Stimulated activated CD4-positive, alpha-beta T cell treated with anti-CD3 and anti-CD28 coated beads, Interleukin-4, amount 100 ng/mL, for 4 hours (primary cell): ENCODE measurements around the gene CDK14.

ENCODE experiments used
- DNase-seq, 2 experiments: peaks; one replicate each; pipeline ENCODE4 v3.0.0-alpha.2; 2020

CDK14 gene

DNA sequence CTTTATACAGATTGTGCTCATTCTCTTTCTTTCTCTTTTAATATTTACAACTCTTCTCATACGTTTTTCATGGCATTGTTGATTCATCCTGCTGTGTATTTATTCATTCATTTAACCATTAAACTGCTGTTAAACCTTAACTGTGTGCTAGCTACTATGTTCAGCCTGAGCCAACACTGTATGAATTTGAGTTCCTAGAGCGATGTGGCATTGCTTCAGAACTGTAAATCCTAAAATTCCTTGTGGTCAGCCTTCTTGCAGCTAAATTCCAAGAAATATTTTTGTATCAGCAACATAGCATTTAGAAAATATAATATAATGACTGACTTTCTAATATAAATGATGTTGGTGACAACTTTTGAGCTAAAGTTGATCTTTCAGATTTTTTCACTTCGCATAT is 483.4 kb downstream of the CDK14 start:
- DNase-seq = no peak

GRCh38 chr7:91080351-91080750 is 484.2 kb downstream of the CDK14 start:
- DNase-seq = no peak

GRCh38 chr7:91082038-91082437 is 485.9 kb downstream of the CDK14 start:
- DNase-seq = no peak

GRCh38 chr7:91082852-91083495 is 486.9 kb downstream of the CDK14 start:
- DNase-seq = no peak

GRCh38 chr7:91083855-91084644 is 487.9 kb downstream of the CDK14 start:
- DNase-seq = peak in 1 of 2 experiments; percentile 27

- peak in 1 of 2 experiments; percentile 12 for DNase-seq
Measured at GRCh38 chr7:91085175-91085574, 489.1 kb downstream of the CDK14 start.

DNA sequence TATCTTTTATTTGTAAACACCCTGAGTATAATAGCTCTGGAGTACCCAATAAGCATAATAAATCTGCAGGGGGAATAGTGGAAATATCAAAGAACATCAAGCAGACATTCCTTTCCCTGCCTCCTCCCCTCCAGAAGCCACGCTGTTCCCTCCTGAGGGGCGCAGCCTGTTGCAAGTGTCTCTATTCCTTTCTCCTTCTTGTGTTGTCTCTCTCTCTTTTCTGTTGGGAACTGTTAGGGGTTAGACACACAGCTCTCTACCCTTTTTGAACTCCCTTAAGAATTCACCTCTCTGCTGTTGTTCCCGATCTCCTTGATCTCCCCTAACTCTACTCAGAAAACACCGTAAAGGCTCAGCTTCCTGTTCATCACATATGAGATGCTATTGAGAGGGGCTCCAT is 490.1 kb downstream of the CDK14 start:
- no peak for DNase-seq

DNA sequence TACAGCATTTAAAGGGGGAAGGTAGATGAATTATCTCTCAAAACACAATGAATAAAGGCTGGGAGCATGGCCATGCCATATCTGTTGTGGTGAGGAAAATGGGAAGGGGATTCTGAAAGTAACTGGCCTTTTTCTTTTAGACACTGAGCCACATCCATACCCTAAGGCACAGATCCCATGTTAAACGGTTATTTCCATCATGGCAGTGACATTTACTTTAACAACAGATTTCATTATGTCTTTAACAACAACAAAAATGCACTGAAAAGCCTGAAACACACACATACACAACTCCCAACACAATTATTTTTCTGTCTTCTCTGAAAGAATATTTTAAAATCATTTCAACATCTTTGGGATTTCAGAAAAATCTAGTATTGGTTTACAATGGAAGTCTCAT is 492.0 kb downstream of the CDK14 start:
- no peak for DNase-seq

GRCh38 chr7:91088691-91089090 is 492.6 kb downstream of the CDK14 start:
- DNase-seq = no peak

GRCh38 chr7:91089382-91089963 is 493.4 kb downstream of the CDK14 start:
- no peak for DNase-seq

DNA sequence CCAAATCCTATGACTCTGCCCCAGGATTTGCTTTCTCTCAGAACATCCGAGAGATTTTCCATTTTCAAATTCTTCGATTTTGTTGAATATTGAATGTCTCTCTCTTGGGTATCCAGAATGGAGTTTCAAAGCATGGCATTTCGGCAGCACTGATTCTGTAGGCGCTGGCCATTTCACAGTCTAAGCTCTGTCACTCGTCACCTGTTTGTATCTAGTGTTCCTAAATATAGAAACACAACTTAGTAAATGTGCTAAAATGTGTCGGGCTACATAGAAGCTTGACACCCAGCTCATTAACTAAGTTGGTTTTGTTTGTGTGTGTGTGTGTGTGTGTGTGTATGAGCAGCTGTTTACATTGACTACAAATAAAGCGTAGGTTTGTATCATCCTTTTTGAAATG is 494.6 kb downstream of the CDK14 start:
- DNase-seq = no peak

DNA sequence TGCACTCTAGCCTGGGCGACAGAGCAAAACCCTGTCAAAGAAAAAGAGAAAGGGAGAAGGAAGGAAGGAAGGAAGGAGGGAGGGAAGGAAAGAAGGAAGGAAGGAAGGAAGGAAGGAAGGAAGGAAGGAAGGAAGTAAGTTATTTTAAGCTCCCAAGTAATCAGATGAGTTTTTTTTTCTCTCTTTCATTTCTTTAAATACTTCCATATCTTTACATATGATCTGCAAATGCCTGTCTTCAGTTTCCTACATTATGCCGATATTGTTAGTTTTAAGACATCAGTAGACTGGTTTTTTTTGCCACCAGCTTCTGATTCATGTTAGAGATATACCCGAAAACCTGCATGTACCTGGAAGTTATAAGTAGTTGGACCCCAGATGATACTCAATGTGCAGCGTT is 495.5 kb downstream of the CDK14 start:
- no peak for DNase-seq

- no peak for DNase-seq
Measured at GRCh38 chr7:91093181-91093580, 497.1 kb downstream of the CDK14 start.

DNA sequence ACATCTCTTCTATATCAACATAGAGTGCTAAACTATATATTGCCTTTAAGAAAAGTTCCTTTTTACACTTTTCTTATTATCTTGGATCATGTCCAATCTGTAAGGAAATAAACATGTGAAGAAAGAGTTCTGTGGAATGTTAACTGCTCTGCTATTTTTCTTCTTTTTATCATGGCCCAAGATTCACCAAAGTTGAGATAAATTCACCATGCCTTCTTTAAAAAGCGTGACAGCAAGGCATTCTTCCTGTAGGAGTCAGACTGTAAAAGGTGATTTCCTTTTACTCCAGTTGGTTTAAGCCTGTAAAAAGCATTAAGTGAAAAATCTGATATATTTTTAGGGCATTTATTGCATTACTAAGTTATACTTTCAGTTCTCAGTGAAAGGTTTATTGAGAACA is 502.4 kb downstream of the CDK14 start:
- DNase-seq = no peak

GRCh38 chr7:91103363-91103762 is 507.2 kb downstream of the CDK14 start:
- no peak for DNase-seq

DNA sequence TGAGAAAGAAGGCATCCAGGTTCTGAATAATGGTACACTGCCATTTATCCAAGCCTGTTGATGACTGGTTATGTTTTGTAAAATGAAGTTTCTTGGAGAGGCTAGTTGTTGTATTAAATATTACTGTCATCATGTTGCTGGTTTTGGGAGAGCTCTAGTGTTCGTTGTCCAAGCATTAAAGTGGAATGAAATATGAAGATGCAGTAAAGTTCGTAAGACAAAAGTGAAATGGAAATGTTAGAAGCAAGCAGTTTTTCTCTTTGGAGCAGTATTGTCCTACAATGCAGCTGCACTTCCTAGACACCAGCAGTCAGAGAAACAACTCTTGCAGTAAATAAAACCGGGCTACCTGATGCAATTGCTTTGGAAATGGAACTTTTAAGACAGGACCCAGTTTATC is 511.3 kb downstream of the CDK14 start:
- DNase-seq = no peak

DNA sequence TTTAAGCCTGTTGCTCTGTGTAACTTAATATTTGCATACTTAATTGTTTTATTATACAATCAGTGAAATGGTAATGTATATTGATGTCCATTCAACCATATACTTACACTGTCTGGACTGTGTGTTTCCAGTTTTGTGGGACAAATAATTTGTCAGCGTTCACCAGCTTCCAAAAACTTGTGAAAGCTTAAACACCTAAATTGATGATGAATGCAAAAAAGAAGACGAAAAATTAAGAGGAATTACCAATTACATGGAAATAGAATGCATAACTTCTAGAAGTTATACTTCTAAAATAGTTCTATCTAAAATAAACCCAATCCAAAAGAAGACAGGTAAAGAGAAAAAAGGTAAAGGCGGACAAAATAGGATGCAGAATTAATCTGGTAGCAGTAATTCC is 513.1 kb downstream of the CDK14 start:
- DNase-seq = no peak

DNA sequence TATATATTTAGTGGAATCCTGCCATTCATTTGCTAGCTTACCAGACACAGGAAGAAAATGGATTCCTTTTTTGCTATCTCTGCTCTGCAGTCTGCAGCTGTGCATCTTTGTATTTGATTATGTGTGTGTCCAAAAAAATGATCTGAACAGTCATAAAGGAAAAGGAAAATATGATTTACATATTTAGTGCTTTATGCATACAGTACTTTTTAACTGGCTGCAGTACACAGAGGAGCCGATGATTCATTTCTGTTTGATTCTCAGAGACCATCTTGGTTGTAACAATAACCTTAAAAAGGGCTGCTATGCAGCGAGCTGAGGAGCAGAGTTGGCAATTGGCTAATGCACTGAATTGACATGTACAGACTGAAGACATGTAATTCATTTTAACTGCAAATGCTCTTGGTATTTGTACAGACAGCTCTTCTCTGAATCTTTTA is 516.8 kb downstream of the CDK14 start:
- no peak for DNase-seq

- no peak for DNase-seq
Measured at GRCh38 chr7:91114232-91114631, 518.1 kb downstream of the CDK14 start.

DNA sequence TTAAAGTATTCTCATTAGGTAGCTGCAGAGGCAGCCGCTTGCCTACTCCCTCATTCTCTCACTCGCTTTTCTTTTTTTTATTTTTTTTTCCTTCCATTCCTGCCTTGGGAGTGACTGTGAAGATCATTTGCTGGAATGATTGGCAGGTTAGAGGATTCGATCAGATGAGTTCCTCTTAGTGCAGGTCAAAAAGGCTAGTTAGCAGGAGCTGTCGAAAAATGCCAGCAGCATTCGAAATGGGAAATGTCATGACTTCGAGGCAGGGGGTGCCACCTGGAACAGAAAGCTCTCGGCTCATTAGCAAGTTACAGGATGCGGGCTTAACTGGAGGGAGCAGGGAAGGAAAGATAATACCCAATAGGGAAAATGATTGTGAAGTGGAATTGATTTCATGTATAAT is 530.6 kb downstream of the CDK14 start:
- DNase-seq = no peak

DNA sequence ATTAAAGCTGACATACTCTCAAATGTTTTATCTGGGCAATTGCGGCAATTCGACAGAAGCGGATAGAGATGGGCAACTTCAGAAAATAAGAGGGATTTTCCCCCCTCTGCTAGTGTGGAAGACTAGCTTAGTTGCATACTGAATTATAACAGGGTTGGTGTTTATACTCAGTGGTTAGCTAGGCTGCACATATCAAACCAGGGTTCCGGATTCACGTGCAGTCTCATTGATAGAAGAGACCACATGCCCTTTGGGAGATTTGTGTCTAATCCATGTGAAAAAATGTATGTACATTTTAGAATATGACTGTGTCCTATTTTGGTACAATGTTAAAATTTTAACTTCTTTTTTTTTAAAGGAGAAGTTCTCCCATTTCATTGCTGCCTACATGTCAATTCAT is 531.2 kb downstream of the CDK14 start:
- no peak for DNase-seq

DNA sequence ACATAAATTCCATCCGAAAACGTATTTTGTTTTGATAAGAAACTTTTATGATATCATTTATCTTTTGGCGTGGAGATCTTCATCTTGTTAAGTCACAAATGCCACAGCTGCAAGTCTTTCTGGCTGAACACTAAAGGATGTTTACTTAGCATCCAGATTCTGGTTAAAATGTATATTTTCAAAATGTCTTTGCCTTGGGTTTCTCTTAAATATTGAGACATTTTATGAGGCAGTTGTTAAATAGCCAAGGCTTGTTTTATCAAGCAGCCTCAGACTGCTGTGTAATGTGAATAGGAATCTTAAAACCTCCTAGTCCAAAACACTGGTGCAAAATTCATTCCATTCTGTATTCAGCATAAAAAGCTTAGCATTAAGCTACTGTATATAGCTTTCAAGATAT is 531.8 kb downstream of the CDK14 start:
- no peak for DNase-seq

GRCh38 chr7:91128683-91129348 is 532.7 kb downstream of the CDK14 start:
- DNase-seq = no peak

DNA sequence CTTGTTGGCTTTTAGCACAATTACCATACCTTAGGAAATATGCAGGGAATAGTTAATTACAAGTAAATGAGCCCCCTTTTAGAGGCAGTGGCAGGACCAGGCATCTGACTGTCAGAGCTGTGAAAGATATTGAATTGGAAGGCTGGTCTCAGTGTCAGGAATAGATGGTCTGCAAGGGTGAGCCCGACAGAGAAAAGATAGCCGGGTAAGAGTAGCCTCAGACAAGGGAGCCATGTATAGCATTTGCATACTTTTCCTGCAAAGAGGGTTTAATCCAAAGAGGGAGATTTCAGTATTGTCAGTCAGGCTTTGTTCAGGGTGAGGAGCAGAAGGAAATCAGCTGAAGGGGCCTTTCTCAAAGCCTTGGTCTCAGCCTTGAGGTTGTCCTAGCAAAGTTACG is 539.2 kb downstream of the CDK14 start:
- no peak for DNase-seq
